Measurements from ENCODE around the gene MAFF.

Gene MAFF

DNA sequence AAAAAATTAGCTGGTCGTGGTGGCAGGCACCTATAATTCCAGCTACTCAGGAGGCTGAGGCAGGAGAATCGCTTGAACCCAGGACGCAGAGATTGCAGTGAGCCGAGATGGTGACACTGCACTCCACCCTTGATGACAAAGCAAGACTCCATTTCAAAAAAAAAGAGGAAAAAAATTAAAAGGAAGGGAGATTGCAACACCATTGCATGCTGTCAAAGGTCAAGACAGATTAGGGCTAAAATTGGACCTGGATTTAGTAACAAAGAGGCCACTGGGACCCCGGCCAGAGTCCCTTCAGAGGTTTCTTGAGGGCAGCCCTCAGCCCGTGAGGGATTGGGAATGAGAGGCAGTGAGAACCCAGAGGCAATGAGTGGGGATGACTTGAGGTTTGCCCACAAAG is 8.2 kb upstream of the MAFF start:
- H2AFZ ChIP-seq (ENCODE audit: low read depth, low read length): no peak overlapping the region
- no peak overlapping the region for H3K9ac ChIP-seq (ENCODE audit: low read length)
- H4K20me1 ChIP-seq (ENCODE audit: insufficient read depth, low read length): no peaks in the 10 kb centered on the region
- peaks cover 3% of the 10 kb centered on the region; the same call in 1 of the 2 replicates for H3K27me3 ChIP-seq (ENCODE audit: low read depth, low read length)
- no peaks in the 10 kb centered on the region for H3K79me2 ChIP-seq (ENCODE audit: low read length)
- peaks cover 3% of the 10 kb centered on the region; the same call in 1 of the 2 replicates for H3K4me1 ChIP-seq (ENCODE audit: low read length)
- H3K27ac ChIP-seq (ENCODE audit: low read length): no peak overlapping the region
- H3K9me3 ChIP-seq (ENCODE audit: insufficient read depth, low read length): no peaks in the 10 kb centered on the region
- no peak for TF ChIP-seq EZH2phosphoT487 (IDR thresholded peaks at IDR 0.05; ENCODE audit: low read depth)
- TF ChIP-seq, protein P1, sequence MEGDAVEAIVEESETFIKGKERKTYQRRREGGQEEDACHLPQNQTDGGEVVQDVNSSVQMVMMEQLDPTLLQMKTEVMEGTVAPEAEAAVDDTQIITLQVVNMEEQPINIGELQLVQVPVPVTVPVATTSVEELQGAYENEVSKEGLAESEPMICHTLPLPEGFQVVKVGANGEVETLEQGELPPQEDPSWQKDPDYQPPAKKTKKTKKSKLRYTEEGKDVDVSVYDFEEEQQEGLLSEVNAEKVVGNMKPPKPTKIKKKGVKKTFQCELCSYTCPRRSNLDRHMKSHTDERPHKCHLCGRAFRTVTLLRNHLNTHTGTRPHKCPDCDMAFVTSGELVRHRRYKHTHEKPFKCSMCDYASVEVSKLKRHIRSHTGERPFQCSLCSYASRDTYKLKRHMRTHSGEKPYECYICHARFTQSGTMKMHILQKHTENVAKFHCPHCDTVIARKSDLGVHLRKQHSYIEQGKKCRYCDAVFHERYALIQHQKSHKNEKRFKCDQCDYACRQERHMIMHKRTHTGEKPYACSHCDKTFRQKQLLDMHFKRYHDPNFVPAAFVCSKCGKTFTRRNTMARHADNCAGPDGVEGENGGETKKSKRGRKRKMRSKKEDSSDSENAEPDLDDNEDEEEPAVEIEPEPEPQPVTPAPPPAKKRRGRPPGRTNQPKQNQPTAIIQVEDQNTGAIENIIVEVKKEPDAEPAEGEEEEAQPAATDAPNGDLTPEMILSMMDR (IDR thresholded peaks at IDR 0.05; ENCODE audit: low read depth, low read length): no peak
- no peak overlapping the region for H3K4me3 ChIP-seq (ENCODE audit: low read length)
- no peaks in the 10 kb centered on the region for H3K36me3 ChIP-seq (replicated peaks; ENCODE audit: low read depth, low read length)
- H3K4me2 ChIP-seq (ENCODE audit: low read length): no peak overlapping the region

DNA sequence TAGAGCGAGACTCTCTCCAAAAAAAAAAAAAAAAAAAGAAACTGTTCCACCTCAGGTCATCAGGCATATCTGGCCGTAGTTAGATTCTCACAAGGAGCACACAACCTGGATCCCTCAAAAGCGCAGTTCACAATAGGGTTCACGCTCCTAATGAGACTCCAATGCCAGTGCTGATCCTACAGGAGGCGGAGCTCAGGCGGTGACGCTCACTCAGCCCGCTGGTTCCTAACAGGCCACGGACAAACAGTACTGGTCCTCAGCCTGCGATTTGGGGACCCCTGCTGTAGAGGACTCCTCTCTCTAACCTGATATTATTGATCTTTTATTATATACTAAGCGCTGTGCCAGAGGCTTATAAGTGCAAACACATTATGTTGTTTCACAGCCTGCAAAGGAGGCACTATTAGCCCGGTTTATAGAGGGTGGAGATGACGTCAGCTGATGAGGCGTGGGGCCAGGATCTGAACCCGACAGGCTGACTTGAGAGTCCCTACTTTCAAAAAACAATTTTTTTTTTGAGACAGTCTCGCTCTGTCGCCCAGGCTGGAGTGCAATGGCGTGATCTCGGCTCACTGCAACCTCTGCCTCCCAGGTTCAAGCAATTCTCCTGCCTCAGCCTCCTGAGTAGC is 4.9 kb upstream of the MAFF start:
- H3K27me3 ChIP-seq (ENCODE audit: low read depth, low read length): peaks cover 3% of the 10 kb centered on the region; the same call in 1 of the 2 replicates
- peak overlapping the region; percentile 55 for H3K9ac ChIP-seq (ENCODE audit: low read length)
- no peaks in the 10 kb centered on the region for H3K9me3 ChIP-seq (ENCODE audit: insufficient read depth, low read length)
- H3K4me3 ChIP-seq (ENCODE audit: low read length): peak overlapping the region; percentile 73
- TF ChIP-seq EZH2phosphoT487 (IDR thresholded peaks at IDR 0.05; ENCODE audit: low read depth): no peak
- TF ChIP-seq, protein P1 (IDR thresholded peaks at IDR 0.05; ENCODE audit: low read depth, low read length): no peak
- no peak overlapping the region for H3K27ac ChIP-seq (ENCODE audit: low read length)
- peak overlapping the region; percentile 81 for H3K4me2 ChIP-seq (ENCODE audit: low read length)
- no peaks in the 10 kb centered on the region for H3K79me2 ChIP-seq (ENCODE audit: low read length)
- H3K36me3 ChIP-seq (replicated peaks; ENCODE audit: low read depth, low read length): no peaks in the 10 kb centered on the region
- H2AFZ ChIP-seq (ENCODE audit: low read depth, low read length): peak overlapping the region; percentile 95
- no peaks in the 10 kb centered on the region for H4K20me1 ChIP-seq (ENCODE audit: insufficient read depth, low read length)
- peaks cover 9% of the 10 kb centered on the region for H3K4me1 ChIP-seq (ENCODE audit: low read length)

DNA sequence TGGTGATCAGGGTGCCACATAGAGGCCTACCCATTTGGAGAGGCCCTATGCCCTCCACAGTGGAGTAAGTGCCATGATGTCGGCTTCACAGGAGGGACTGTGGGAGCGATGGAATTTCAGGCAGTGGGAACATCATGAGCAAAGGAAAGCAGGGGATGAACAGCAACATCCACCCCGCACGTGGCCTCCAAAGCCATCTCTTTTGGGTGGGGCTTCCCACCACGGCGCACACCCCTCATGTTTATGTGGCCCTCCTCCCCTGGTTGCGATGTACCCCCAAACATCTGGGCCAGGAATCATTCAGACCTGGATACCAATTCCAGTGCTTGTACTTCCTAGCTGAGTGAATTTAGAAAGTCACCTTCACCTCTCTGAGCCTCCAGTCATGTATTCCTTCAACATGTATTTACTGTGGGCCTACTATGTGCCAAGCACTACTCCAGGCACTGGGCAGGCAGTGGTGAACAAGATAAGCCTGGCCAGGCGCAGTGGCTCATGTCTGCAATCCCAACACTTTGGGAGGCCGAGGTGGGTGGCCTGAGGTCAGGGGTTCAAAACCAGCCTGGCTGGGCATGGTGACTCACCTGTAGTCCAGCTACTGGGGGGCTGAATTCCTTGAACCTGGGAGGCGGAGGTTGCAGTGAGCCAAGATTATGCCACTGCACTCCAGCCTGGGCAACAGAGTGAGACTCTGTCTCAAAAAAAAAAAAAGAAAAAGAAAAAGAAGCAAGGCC is 1.8 kb upstream of the MAFF start:
- Histone ChIP-seq H3K4me3 (ENCODE audit: low read length) (no peak overlapping the region), H4K20me1 (ENCODE audit: insufficient read depth, low read length) (peaks cover 13% of the 10 kb centered on the region; the same call in 1 of the 2 replicates), H3K27me3 (ENCODE audit: low read depth, low read length) (peaks cover under 1% of the 10 kb centered on the region; the same call in 1 of the 2 replicates), H3K4me1 (ENCODE audit: low read length) (peaks cover 25% of the 10 kb centered on the region), H3K9me3 (ENCODE audit: insufficient read depth, low read length) (no peaks in the 10 kb centered on the region), H3K27ac (ENCODE audit: low read length) (no peak overlapping the region), H3K4me2 (ENCODE audit: low read length) (no peak overlapping the region), H2AFZ (ENCODE audit: low read depth, low read length) (no peak overlapping the region), H3K79me2 (ENCODE audit: low read length) (peaks cover 14% of the 10 kb centered on the region; the same call in 1 of the 2 replicates), H3K9ac (ENCODE audit: low read length) (no peak overlapping the region), H3K36me3 (replicated peaks; ENCODE audit: low read depth, low read length) (no peaks in the 10 kb centered on the region)
- TF ChIP-seq EZH2phosphoT487 (IDR thresholded peaks at IDR 0.05; ENCODE audit: low read depth): no peak
- TF ChIP-seq, protein P1 (IDR thresholded peaks at IDR 0.05; ENCODE audit: low read depth, low read length): no peak

DNA sequence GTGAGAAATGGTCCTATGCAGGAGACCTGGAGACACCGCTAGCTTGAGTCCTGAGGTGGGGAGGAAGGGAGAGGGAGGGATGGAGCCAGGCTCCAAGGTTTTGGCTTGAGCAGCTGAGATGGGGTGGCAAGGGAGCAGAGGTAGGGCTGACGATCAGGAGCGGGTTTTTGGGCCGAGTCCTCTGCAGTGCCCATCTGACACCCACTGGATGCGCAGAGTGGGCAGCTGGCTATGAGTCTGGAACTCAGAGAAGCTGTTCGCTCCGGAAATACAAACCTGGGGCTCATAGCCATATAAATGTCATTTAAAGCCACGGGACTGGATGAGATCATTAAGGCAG is 453 bp upstream of the MAFF start:
- peaks cover 28% of the 10 kb centered on the region for H3K4me1 ChIP-seq (ENCODE audit: low read length)
- H3K9ac ChIP-seq (ENCODE audit: low read length): peak overlapping the region; percentile 58
- peaks cover 14% of the 10 kb centered on the region; the same call in 1 of the 2 replicates for H3K79me2 ChIP-seq (ENCODE audit: low read length)
- peak overlapping the region; percentile 94 for H3K4me2 ChIP-seq (ENCODE audit: low read length)
- peak overlapping the region; percentile 96 for H3K4me3 ChIP-seq (ENCODE audit: low read length)
- H4K20me1 ChIP-seq (ENCODE audit: insufficient read depth, low read length): peaks cover 13% of the 10 kb centered on the region; the same call in 1 of the 2 replicates
- H3K27me3 ChIP-seq (ENCODE audit: low read depth, low read length): no peaks in the 10 kb centered on the region
- H3K27ac ChIP-seq (ENCODE audit: low read length): no peak overlapping the region
- H3K9me3 ChIP-seq (ENCODE audit: insufficient read depth, low read length): no peaks in the 10 kb centered on the region
- H2AFZ ChIP-seq (ENCODE audit: low read depth, low read length): peak overlapping the region; percentile 86
- TF ChIP-seq, protein P1 (IDR thresholded peaks at IDR 0.05; ENCODE audit: low read depth, low read length): no peak
- no peak for TF ChIP-seq EZH2phosphoT487 (IDR thresholded peaks at IDR 0.05; ENCODE audit: low read depth)
- no peaks in the 10 kb centered on the region for H3K36me3 ChIP-seq (replicated peaks; ENCODE audit: low read depth, low read length)

All from OCI-LY3 (cell line).